SKM-1 (cell line): ENCODE data around the gene MED15.
"Not testable (repeated sequence)": the region's sequence is repeated elsewhere in the genome, so short reads cannot be mapped to it uniquely, and the experiment has no call there.

Source experiments
- DNase-seq: peaks from one replicate; lab custom pipeline; 2025; ENCODE audit not compliant: unreplicated experiment; lab: John Stamatoyannopoulos, UW

Gene MED15

GRCh38 chr22:20531154-20531403, 23.7 kb downstream of the MED15 start:
- no peak for DNase-seq

GRCh38 chr22:20531404-20532201, 24.2 kb downstream of the MED15 start:
- no peak for DNase-seq

DNA sequence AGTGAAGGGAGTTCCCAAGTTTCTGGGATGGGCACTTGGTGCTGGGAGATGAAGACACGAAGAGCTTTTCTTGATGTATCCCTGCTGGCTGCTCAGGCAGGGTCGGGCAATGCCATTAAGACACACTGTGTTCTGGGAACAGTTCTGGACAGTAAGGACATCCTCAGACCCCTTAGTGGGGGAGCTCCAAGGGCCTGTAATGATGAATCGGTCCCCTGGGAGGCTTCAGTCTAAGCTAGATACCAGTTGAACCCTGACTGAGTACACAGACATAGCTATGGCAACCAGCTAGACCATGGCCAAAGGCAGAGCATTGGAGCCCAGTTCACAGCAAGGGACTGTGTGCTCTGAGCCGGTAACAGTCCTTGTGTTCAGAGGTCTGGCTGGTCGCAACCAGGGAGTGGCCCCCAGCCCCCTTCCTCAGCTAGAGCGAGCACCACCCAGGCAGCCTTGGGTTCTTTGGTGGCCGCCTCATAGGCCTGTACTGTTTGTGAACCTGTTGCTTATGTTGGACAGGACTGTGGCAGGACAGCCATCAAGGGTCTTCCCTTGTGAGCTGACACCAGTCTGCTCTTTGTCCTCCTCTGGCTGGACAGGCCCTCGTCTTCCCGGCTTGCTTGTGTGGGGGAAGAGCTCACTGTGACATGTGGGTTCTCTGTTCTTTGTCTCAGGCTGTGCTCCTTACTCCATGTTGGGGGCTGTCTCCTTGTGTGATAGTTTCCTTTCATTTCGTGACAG, 25.0 kb downstream of the MED15 start:
- no peak for DNase-seq

GRCh38 chr22:20533095-20533878, 25.9 kb downstream of the MED15 start:
- DNase-seq, result no peak

GRCh38 chr22:20533879-20534265, 26.5 kb downstream of the MED15 start:
- DNase-seq, result no peak

DNA sequence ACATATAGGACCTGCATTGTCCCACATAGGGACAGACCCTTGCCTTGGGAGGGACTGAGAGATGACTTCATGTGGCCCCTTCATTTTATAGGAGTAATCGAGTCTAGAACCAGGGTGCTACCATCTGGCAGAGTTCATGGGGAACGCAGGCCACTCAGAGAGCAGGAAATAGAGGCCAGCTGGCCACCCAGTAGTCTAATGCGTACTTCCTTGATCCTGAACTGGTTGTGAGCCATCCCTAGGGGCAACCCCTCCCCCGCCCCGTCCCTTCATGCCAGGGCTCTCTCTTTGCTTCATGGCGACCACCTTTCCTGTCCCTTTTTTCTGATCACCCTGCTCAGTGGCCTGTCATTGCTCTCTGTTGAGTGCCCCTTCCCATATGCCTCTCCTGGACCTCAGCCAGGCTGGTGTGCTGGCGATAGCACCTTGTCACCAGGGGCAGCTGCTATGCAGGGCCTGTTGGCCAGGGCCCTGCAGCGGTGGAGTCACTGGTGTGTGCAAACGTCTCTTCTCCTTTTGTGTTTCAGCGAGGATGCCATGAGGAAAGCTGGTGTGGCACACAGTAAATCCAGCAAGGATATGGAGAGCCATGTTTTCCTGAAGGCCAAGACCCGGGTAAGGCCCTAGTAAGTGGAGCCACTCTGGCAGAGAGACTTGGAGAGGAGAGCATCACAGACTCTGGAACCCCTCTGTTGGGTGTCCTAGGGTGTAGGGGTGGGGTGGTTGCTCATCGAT, 29.3 kb downstream of the MED15 start:
- DNase-seq, result no peak

GRCh38 chr22:20537325-20537756, 29.9 kb downstream of the MED15 start:
- no peak for DNase-seq

DNA sequence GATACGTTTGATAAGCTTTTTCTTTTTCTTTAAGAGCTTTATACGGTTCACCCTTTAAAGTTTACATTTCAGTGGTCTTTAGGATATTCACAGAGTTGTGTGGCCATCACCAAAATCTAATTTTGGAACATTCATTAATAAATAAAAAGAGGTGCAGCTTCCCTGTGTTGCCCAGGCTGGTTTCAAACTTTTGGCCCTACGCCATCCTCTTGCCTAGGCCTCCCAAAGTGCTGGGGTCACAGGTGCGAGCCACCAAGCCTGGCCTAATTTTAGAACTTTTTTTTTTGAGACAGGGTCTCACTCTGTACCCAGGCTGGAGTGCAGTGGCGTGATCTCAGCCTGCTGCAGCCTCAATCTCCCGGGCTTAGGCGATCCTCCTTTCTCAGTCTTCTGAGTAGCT, 30.6 kb downstream of the MED15 start:
- DNase-seq, result no peak

- DNase-seq, result not testable (repeated sequence)
These were observed 31.5 kb downstream of the MED15 start for GRCh38 chr22:20538875-20539274.

DNA sequence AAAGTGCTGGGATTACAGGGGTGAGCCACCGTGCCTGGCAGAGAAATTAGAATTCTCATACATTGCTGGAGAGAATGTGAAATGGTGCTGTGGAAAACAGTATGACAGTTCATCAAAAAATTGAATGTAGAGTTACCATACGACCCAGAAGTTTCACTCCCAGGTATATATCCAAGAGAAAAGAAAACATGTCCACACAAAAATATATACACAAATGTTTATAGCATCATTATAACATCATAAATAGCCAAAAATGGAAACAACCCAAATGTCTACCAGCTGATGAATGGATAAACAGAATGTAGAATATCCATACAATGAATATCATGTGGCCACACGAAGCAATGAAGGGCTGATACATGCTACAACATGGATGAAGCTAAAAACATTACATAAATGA, 34.6 kb downstream of the MED15 start:
- no peak for DNase-seq

DNA sequence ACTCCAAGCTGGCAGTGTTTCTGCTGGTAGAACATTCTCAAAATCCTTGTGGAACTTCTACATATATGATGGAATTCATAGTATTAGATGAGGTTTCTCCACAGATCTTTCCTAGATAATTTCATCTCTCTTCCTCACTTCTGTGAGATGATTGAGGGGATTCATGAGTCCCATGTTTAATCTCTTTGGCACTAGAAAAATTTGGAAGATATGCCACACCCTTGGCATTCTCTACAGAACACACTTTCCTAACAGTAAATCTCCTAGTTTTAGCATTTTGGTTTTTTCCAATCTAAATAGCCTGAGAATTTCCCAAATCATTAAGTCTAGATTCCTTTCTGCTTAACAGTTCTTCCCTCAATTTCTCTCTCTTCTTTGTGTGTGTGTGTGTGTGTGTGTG, 35.3 kb downstream of the MED15 start:
- no peak for DNase-seq

DNA sequence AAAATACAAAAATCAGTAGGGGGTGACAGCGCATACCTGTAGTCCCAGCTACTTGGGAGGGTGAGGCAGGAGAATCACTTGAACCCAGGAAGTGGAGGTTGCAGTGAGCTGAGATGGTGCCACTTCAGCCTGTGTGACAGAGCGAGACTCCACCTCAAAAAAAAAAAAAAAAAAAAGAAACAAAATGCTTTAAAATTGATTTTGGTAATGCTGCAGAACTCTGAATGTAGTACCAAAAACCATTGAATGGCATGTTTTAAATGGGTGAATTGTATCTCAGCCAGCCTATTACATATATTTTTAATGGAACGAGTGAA, 37.9 kb downstream of the MED15 start:
- DNase-seq, result not testable (repeated sequence)

- no peak for DNase-seq
These were observed 38.5 kb downstream of the MED15 start for GRCh38 chr22:20545681-20546521.

GRCh38 chr22:20546541-20546950, 39.1 kb downstream of the MED15 start:
- DNase-seq, result no peak

DNA sequence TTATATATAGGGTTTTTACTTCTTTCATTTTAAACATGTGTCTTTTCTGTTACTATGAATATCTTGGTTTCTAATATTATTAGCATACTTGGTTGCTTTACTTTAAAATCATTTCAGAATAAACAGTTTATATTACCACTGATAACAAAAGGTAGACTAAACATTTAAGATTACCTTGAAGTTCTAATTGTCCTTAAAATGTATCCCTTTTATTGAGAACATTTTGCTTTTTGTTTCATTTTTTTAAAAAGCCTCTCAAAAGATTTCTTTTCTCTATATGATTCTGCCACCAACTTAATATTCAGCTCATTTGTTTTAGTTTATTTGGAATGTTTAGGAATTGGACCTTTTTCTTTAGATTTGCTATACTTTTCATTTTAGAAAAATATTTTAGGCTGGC, 39.6 kb downstream of the MED15 start:
- DNase-seq, result no peak

DNA sequence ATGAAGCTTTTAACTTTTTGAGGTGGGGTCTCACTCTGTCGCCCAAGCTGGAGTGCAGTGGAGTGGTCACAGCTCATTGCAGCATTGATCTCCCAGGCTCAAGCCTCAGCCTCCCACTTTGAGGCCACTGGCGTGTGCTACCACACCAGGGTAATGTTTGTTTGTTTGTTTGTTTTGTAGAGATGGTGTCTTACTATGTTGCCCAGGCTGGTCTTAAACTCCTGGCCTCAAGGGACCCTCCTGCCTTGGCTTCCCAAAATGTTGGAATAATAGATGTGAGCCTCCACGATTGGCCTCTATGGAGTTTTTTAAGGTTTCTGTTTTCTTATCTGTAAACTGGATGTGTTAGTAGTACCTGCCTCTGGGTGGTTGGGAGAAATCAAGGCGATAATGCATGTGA, 41.4 kb downstream of the MED15 start:
- DNase-seq, result no peak

DNA sequence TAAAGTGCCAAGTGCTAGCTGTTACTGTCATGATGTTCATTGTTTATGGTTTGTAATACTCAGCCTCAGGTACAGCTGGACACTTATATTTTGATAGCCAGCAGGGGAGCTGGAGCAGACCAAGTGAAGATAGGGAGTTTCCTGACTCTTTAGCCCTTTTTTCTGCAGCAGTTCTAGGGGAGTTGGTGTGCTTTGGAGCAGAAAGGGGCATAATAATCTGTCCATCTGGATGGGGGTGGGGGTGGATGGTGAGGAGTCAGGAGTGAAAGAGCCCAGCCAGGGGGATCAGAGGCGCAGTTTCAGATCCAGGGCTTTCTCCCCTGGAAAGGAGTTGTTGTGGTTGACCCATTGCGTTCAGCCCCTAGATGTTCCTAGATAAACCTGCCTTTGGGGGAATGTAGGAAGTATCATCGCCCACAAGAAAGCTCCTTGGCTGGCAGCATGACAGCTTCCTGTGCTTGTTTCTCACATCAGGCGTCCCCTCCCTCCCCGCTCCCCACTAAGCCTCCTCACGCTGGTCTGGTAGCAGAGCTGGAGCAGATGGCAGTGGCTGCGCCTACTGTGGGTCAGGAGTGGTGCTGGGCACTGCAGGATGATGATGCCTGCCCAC, 41.9 kb downstream of the MED15 start:
- DNase-seq, result no peak

- no peak for DNase-seq
These were observed 42.8 kb downstream of the MED15 start for GRCh38 chr22:20550057-20550817.
